ENCODE data around the gene SPATA33.

SPATA33 gene
- total RNA-seq: 5.0 to 7.5 (median 5.4) reads per million in 3 donors

- Histone ChIP-seq H3K4me1 (ENCODE audit: control insufficient read depth, insufficient read depth, low read length, poor library complexity, severe bottlenecking) (peaks cover 16% of the 10 kb centered on the region), H3K9me3 (ENCODE audit: control insufficient read depth, low read length) (no peaks in the 10 kb centered on the region), H3K27ac (ENCODE audit: insufficient read depth, low read length, poor library complexity, severe bottlenecking) (peak within 1 kb of the TSS; percentile 78), H3K4me3 (ENCODE audit: insufficient read depth, low read depth, low read length, poor library complexity, severe bottlenecking) (peak within 1 kb of the TSS; percentile 79), H3K27me3 (replicated peaks; ENCODE audit: control insufficient read depth, insufficient read depth, low read length, poor library complexity, severe bottlenecking) (no peaks in the 10 kb centered on the region), H3K36me3 (ENCODE audit: control insufficient read depth, insufficient read depth, low read length) (no peaks in the 10 kb centered on the region)
- DNase-seq: peak; percentile 88 to 91 (median 90)
Measured at GRCh38 chr16:89657442-89658220, at the start of gene SPATA33, which contains the start of gene CHMP1A. Gene SPATA33, plus strand, starts transcription at chr16:89657836. Its CDS starts 76 bp downstream, at chr16:89657912. Gene CHMP1A, minus strand, starts transcription at chr16:89657708. Its CDS starts 120 bp downstream, at chr16:89657588.

- no peaks in the 10 kb centered on the region for H3K27me3 ChIP-seq (replicated peaks; ENCODE audit: control insufficient read depth, insufficient read depth, low read length, poor library complexity, severe bottlenecking)
- no peaks in the 10 kb centered on the region for H3K4me1 ChIP-seq (ENCODE audit: control insufficient read depth, insufficient read depth, low read length, poor library complexity, severe bottlenecking)
- no peak for DNase-seq
- no peaks in the 10 kb centered on the region for H3K36me3 ChIP-seq (ENCODE audit: control insufficient read depth, insufficient read depth, low read length)
- no peaks in the 10 kb centered on the region for H3K9me3 ChIP-seq (ENCODE audit: control insufficient read depth, low read length)
- H3K27ac ChIP-seq (ENCODE audit: insufficient read depth, low read length, poor library complexity, severe bottlenecking): no peak overlapping the region
- no peak overlapping the region for H3K4me3 ChIP-seq (ENCODE audit: insufficient read depth, low read depth, low read length, poor library complexity, severe bottlenecking)
Measured at GRCh38 chr16:89607937-89608740, 49.5 kb upstream of the SPATA33 start.

- no peaks in the 10 kb centered on the region for H3K9me3 ChIP-seq (ENCODE audit: control insufficient read depth, low read length)
- H3K27ac ChIP-seq (ENCODE audit: insufficient read depth, low read length, poor library complexity, severe bottlenecking): no peak overlapping the region
- no peak overlapping the region for H3K4me3 ChIP-seq (ENCODE audit: insufficient read depth, low read depth, low read length, poor library complexity, severe bottlenecking)
- H3K27me3 ChIP-seq (replicated peaks; ENCODE audit: control insufficient read depth, insufficient read depth, low read length, poor library complexity, severe bottlenecking): no peaks in the 10 kb centered on the region
- no peak for DNase-seq
- no peaks in the 10 kb centered on the region for H3K36me3 ChIP-seq (ENCODE audit: control insufficient read depth, insufficient read depth, low read length)
- no peaks in the 10 kb centered on the region for H3K4me1 ChIP-seq (ENCODE audit: control insufficient read depth, insufficient read depth, low read length, poor library complexity, severe bottlenecking)
Measured at GRCh38 chr16:89610108-89610453, 47.6 kb upstream of the SPATA33 start.

GRCh38 chr16:89612415-89613166 is 45.0 kb upstream of the SPATA33 start:
- Histone ChIP-seq H3K9me3 (ENCODE audit: control insufficient read depth, low read length) (no peaks in the 10 kb centered on the region), H3K4me1 (ENCODE audit: control insufficient read depth, insufficient read depth, low read length, poor library complexity, severe bottlenecking) (peaks cover 10% of the 10 kb centered on the region), H3K4me3 (ENCODE audit: insufficient read depth, low read depth, low read length, poor library complexity, severe bottlenecking) (no peak overlapping the region), H3K27me3 (replicated peaks; ENCODE audit: control insufficient read depth, insufficient read depth, low read length, poor library complexity, severe bottlenecking) (no peaks in the 10 kb centered on the region), H3K36me3 (ENCODE audit: control insufficient read depth, insufficient read depth, low read length) (no peaks in the 10 kb centered on the region), H3K27ac (ENCODE audit: insufficient read depth, low read length, poor library complexity, severe bottlenecking) (no peak overlapping the region)
- DNase-seq: no peak

- H3K4me3 ChIP-seq (ENCODE audit: insufficient read depth, low read depth, low read length, poor library complexity, severe bottlenecking): no peak within 1 kb of the TSS
- no peaks in the 10 kb centered on the region for H3K27me3 ChIP-seq (replicated peaks; ENCODE audit: control insufficient read depth, insufficient read depth, low read length, poor library complexity, severe bottlenecking)
- no peaks in the 10 kb centered on the region for H3K9me3 ChIP-seq (ENCODE audit: control insufficient read depth, low read length)
- H3K27ac ChIP-seq (ENCODE audit: insufficient read depth, low read length, poor library complexity, severe bottlenecking): no peak within 1 kb of the TSS
- DNase-seq: no peak
- H3K4me1 ChIP-seq (ENCODE audit: control insufficient read depth, insufficient read depth, low read length, poor library complexity, severe bottlenecking): peaks cover 10% of the 10 kb centered on the region
- no peaks in the 10 kb centered on the region for H3K36me3 ChIP-seq (ENCODE audit: control insufficient read depth, insufficient read depth, low read length)
Measured at GRCh38 chr16:89613231-89613953, 44.2 kb upstream of the SPATA33 start, which contains the start of gene DPEP1. Gene DPEP1, plus strand, starts transcription at chr16:89613642. Its CDS starts 16,769 bp downstream, at chr16:89630411.

- no peak overlapping the region for H3K4me3 ChIP-seq (ENCODE audit: insufficient read depth, low read depth, low read length, poor library complexity, severe bottlenecking)
- H3K27ac ChIP-seq (ENCODE audit: insufficient read depth, low read length, poor library complexity, severe bottlenecking): no peak overlapping the region
- no peaks in the 10 kb centered on the region for H3K9me3 ChIP-seq (ENCODE audit: control insufficient read depth, low read length)
- DNase-seq: no peak
- peaks cover 10% of the 10 kb centered on the region for H3K4me1 ChIP-seq (ENCODE audit: control insufficient read depth, insufficient read depth, low read length, poor library complexity, severe bottlenecking)
- H3K27me3 ChIP-seq (replicated peaks; ENCODE audit: control insufficient read depth, insufficient read depth, low read length, poor library complexity, severe bottlenecking): no peaks in the 10 kb centered on the region
- H3K36me3 ChIP-seq (ENCODE audit: control insufficient read depth, insufficient read depth, low read length): no peaks in the 10 kb centered on the region
Measured at GRCh38 chr16:89613954-89614459, 43.6 kb upstream of the SPATA33 start.

GRCh38 chr16:89615176-89615575 is 42.5 kb upstream of the SPATA33 start:
- Histone ChIP-seq H3K4me1 (ENCODE audit: control insufficient read depth, insufficient read depth, low read length, poor library complexity, severe bottlenecking) (peaks cover 10% of the 10 kb centered on the region), H3K9me3 (ENCODE audit: control insufficient read depth, low read length) (no peaks in the 10 kb centered on the region), H3K4me3 (ENCODE audit: insufficient read depth, low read depth, low read length, poor library complexity, severe bottlenecking) (no peak overlapping the region), H3K27ac (ENCODE audit: insufficient read depth, low read length, poor library complexity, severe bottlenecking) (no peak overlapping the region), H3K27me3 (replicated peaks; ENCODE audit: control insufficient read depth, insufficient read depth, low read length, poor library complexity, severe bottlenecking) (no peaks in the 10 kb centered on the region), H3K36me3 (ENCODE audit: control insufficient read depth, insufficient read depth, low read length) (no peaks in the 10 kb centered on the region)
- no peak for DNase-seq

GRCh38 chr16:89615596-89616090 is 42.0 kb upstream of the SPATA33 start:
- H3K4me3 ChIP-seq (ENCODE audit: insufficient read depth, low read depth, low read length, poor library complexity, severe bottlenecking): no peak overlapping the region
- no peaks in the 10 kb centered on the region for H3K36me3 ChIP-seq (ENCODE audit: control insufficient read depth, insufficient read depth, low read length)
- no peak for DNase-seq
- no peaks in the 10 kb centered on the region for H3K9me3 ChIP-seq (ENCODE audit: control insufficient read depth, low read length)
- H3K27ac ChIP-seq (ENCODE audit: insufficient read depth, low read length, poor library complexity, severe bottlenecking): no peak overlapping the region
- H3K4me1 ChIP-seq (ENCODE audit: control insufficient read depth, insufficient read depth, low read length, poor library complexity, severe bottlenecking): peaks cover 10% of the 10 kb centered on the region
- no peaks in the 10 kb centered on the region for H3K27me3 ChIP-seq (replicated peaks; ENCODE audit: control insufficient read depth, insufficient read depth, low read length, poor library complexity, severe bottlenecking)

GRCh38 chr16:89616623-89617022 is 41.0 kb upstream of the SPATA33 start:
- peak overlapping the region; percentile 20 for H3K27ac ChIP-seq (ENCODE audit: insufficient read depth, low read length, poor library complexity, severe bottlenecking)
- no peaks in the 10 kb centered on the region for H3K27me3 ChIP-seq (replicated peaks; ENCODE audit: control insufficient read depth, insufficient read depth, low read length, poor library complexity, severe bottlenecking)
- peak in 1 of 3 donors; percentile 17 for DNase-seq
- H3K4me1 ChIP-seq (ENCODE audit: control insufficient read depth, insufficient read depth, low read length, poor library complexity, severe bottlenecking): peaks cover 10% of the 10 kb centered on the region
- no peaks in the 10 kb centered on the region for H3K36me3 ChIP-seq (ENCODE audit: control insufficient read depth, insufficient read depth, low read length)
- H3K4me3 ChIP-seq (ENCODE audit: insufficient read depth, low read depth, low read length, poor library complexity, severe bottlenecking): no peak overlapping the region
- H3K9me3 ChIP-seq (ENCODE audit: control insufficient read depth, low read length): no peaks in the 10 kb centered on the region
